Measurements from ENCODE around the gene CFD. TPM values are rescaled to one million over a fixed set of nuclear protein-coding genes. Genes with fewer than 3 reads are reported as not detected.
"Not testable (repeated sequence)": the region's sequence is repeated elsewhere in the genome, so short reads cannot be mapped to it uniquely, and the experiment has no call there.

CFD gene
- total RNA-seq, 1 donor from 2014 or later, result not detected

DNA sequence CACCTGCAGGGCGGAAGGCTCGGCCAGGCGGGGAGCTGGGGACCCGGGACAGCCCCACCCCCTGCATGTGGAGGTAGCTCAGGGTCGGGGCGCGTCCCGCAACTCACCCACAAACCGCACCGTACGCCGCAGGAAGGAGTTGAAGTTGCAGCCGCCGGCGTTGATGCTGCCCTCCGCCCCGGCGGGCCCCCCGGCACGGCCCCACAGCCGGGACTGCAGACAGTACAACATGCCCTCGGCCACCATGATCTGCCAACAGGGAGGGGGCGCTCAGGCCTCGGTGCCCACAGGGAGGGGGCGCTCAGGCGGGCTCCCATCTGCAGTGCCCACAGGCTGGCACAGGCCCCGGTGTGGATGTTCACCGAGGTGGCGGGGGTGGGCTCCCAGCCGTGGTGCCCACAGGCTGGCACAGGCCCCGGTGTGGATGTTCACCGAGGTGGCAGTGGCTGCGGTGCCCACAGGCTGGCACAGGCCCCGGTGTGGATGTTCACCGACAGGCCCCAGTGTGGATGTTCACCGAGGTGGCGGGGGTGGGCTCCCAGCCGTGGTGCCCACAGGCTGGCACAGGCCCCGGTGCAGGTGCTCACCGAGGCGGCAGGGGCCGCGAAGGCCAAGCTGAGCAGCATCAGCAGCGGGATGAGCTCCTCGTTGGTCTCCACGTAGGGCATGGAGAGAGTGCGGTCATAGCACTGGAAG, 44.2 kb upstream of the CFD start:
- no peak for DNase-seq
- Mint-ChIP-seq H3K4me1 (ENCODE audit: low read depth, unreplicated experiment) (no peaks in the 10 kb centered on the region), H3K27me3 (ENCODE audit: unreplicated experiment) (peaks cover 23% of the 10 kb centered on the region), H3K9me3 (ENCODE audit: unreplicated experiment) (peaks cover 25% of the 10 kb centered on the region), H3K27ac (ENCODE audit: unreplicated experiment) (no peak overlapping the region), H3K36me3 (ENCODE audit: unreplicated experiment) (peaks cover 7% of the 10 kb centered on the region), H3K4me3 (ENCODE audit: unreplicated experiment) (no peak overlapping the region)
- TF ChIP-seq, protein P1, sequence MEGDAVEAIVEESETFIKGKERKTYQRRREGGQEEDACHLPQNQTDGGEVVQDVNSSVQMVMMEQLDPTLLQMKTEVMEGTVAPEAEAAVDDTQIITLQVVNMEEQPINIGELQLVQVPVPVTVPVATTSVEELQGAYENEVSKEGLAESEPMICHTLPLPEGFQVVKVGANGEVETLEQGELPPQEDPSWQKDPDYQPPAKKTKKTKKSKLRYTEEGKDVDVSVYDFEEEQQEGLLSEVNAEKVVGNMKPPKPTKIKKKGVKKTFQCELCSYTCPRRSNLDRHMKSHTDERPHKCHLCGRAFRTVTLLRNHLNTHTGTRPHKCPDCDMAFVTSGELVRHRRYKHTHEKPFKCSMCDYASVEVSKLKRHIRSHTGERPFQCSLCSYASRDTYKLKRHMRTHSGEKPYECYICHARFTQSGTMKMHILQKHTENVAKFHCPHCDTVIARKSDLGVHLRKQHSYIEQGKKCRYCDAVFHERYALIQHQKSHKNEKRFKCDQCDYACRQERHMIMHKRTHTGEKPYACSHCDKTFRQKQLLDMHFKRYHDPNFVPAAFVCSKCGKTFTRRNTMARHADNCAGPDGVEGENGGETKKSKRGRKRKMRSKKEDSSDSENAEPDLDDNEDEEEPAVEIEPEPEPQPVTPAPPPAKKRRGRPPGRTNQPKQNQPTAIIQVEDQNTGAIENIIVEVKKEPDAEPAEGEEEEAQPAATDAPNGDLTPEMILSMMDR (IDR thresholded peaks at IDR 0.05; ENCODE audit: partially characterized antibody, unreplicated experiment), result no peak

DNA sequence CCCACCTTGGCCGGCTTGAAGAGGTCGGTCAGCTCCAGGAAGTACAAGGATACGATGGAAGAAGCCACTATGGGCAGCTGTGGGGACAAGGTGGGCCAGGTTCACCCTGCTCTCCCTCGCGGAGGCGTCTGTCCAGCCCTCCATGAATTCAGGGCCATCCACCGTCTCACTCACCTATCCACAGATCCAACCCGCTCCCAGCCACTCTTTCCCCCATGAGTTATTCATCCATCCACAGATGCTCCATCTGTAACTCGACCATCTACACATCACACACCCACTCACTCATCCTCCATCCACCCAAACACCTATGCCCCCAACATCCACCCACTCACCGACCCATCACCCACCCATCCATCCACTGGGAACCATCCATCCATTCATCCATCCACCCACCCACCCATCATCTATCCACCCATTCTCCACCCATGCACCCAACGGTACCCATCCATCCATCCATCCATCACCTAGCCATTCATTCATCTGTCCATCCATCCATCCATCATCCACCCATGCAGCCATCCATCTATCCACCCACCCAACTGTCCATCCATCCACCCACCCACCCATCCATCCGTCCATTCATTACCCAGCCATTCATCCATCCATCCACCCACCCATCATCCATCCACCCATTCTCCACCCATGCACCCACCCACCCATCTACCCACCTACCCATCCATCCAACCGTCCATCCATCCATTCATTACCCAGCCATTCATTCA, 43.5 kb upstream of the CFD start:
- H3K9me3 Mint-ChIP-seq (ENCODE audit: unreplicated experiment), result peaks cover 23% of the 10 kb centered on the region
- no peak overlapping the region for H3K27ac Mint-ChIP-seq (ENCODE audit: unreplicated experiment)
- no peak for DNase-seq
- no peaks in the 10 kb centered on the region for H3K4me1 Mint-ChIP-seq (ENCODE audit: low read depth, unreplicated experiment)
- H3K36me3 Mint-ChIP-seq (ENCODE audit: unreplicated experiment), result peaks cover 7% of the 10 kb centered on the region
- TF ChIP-seq, protein P1 (IDR thresholded peaks at IDR 0.05; ENCODE audit: partially characterized antibody, unreplicated experiment), result no peak
- H3K27me3 Mint-ChIP-seq (ENCODE audit: unreplicated experiment), result peaks cover 20% of the 10 kb centered on the region
- peak overlapping the region; percentile 55 for H3K4me3 Mint-ChIP-seq (ENCODE audit: unreplicated experiment)

DNA sequence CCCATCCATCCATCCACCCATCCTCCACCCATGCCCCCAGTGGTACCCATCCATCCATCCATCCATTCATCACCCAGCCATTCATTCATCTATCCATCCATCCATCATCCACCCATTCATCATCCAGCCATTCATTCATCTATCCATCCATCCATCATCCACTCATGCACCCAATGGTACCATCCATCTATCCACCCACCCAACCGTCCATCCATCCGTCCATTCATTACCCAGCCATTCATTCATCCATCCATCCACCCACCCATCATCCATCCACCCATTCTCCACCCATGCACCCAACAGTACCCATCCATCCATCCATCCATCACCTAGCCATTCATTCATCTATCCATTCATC, 43.0 kb upstream of the CFD start:
- Mint-ChIP-seq H3K27ac (ENCODE audit: unreplicated experiment) (peak overlapping the region; percentile 18), H3K4me3 (ENCODE audit: unreplicated experiment) (peak overlapping the region; percentile 8), H3K4me1 (ENCODE audit: low read depth, unreplicated experiment) (no peaks in the 10 kb centered on the region), H3K36me3 (ENCODE audit: unreplicated experiment) (peaks cover 7% of the 10 kb centered on the region), H3K9me3 (ENCODE audit: unreplicated experiment) (peaks cover 21% of the 10 kb centered on the region), H3K27me3 (ENCODE audit: unreplicated experiment) (peaks cover 18% of the 10 kb centered on the region)
- TF ChIP-seq, protein P1 (IDR thresholded peaks at IDR 0.05; ENCODE audit: partially characterized antibody, unreplicated experiment), result no peak
- DNase-seq, result no peak

DNA sequence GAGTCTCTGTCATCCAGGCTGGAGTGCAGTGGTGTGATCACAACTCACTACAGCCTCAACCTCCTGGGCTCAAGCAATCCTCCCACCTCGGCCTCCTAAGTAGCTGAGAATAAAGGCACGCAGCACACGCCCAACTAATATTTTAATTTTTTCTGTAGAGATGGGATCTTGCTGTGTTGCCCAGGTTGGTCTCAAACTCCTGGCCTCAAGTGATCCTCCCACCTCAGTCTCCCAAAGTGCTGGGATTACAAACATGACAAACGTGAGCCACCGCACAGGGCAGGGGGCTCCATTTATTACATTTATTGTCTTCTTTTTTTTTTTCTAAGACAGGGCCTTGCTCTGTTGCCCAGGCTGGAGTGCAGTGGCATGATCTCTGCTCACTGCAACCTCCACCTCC, 39.3 kb upstream of the CFD start:
- H3K4me1 Mint-ChIP-seq (ENCODE audit: low read depth, unreplicated experiment); H3K27me3 Mint-ChIP-seq (ENCODE audit: unreplicated experiment); H3K27ac Mint-ChIP-seq (ENCODE audit: unreplicated experiment); DNase-seq; H3K36me3 Mint-ChIP-seq (ENCODE audit: unreplicated experiment): not testable (repeated sequence)
- Mint-ChIP-seq H3K4me3 (ENCODE audit: unreplicated experiment) (peak overlapping the region; percentile 78), H3K9me3 (ENCODE audit: unreplicated experiment) (peaks cover 16% of the 10 kb centered on the region)

DNA sequence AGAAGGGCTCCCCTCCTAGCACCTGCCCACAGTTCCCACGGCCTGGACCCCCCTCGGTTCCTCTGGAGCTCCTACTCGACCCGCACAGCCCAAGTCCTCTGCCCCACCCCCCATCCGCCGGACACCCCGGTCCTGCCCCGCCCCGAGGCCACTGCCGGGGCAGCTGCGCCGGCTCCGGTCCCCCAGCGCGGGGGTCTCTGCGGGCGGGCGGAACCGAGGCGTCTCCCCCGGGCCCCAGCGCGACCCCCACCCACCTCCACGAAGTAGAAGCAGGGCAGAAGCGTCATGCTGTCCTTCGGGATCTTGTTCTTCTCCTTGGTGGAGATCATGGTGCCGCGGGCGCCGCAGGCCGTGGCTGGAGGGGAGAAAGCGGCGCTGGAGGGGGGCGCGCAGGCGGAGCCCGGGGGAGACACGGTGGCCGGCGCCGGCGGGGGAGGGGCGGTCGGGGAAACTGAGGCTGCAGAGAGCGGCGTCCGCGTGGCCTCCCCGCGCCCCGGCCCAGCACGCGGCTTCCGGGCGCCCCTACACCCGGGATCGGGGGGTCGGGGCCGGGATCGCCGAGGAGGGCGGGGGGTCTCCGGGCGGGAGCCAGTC, 38.1 kb upstream of the CFD start:
- Mint-ChIP-seq H3K4me3 (ENCODE audit: unreplicated experiment) (peak overlapping the region; percentile 46), H3K9me3 (ENCODE audit: unreplicated experiment) (peaks cover 11% of the 10 kb centered on the region), H3K27me3 (ENCODE audit: unreplicated experiment) (peaks cover 9% of the 10 kb centered on the region), H3K4me1 (ENCODE audit: low read depth, unreplicated experiment) (peaks cover 3% of the 10 kb centered on the region), H3K36me3 (ENCODE audit: unreplicated experiment) (no peaks in the 10 kb centered on the region), H3K27ac (ENCODE audit: unreplicated experiment) (peak overlapping the region; percentile 52)
- peak; percentile 68 for DNase-seq
- TF ChIP-seq, protein P1 (IDR thresholded peaks at IDR 0.05; ENCODE audit: partially characterized antibody, unreplicated experiment), result no peak

Data from glutamatergic neuron (in vitro differentiated cells).